ENCODE results near the gene QDPR.

DNA sequence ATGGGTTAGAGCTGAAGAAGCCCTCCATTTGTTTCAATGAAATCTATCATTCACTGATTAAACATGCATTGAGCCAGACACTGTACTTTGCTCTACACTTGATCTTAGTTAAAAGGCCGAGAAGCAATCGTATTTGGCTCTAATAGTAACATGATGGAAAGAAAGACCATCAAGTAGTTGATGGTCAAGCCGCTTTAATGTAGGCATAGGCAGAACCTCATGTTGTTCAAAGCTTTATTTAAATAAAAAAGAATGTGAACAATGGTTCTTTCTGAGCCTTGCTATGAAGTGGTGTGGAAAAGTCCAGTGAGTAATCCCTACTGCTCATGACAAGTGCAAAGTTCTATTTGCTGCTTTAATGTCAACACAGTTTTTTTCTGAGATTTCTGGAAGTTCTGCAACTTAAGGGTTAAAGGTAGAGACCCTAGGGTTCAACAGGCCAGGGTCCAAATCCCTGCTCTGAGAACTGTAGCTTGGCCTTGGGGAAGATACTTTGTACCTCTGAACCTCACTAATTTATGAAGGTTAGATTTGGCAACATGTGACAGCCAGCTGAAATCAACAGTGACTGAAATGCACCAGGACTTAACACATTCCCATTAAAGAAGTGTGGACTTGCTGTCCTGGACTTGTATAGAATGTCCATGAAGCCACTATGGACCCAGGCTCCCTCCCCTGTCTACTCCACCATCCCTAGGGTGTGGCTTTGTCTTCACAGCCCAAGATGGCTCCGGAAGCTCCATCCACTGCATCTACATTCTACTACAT lies 47.2 kb upstream of the QDPR start:
- TF ChIP-seq CTCF (IDR thresholded peaks at IDR 0.05), result no peak
- TF ChIP-seq POLR2A (IDR thresholded peaks at IDR 0.05), result no peak
